Activated CD4-positive, alpha-beta T cell treated with anti-CD3 and anti-CD28 coated beads, Interleukin-2, amount 50 U/mL, for 48 hours (primary cell): ENCODE data around the gene KLHL35.
A peak's percentile ranks its signal among the peaks of the same experiment; 100 is the strongest.
"Not testable (repeated sequence)": the region's sequence is repeated elsewhere in the genome, so short reads cannot be mapped to it uniquely, and the experiment has no call there.

Experiments used
- DNase-seq, 2 experiments: peaks; one replicate each; pipeline ENCODE4 v3.0.0-alpha.2; 2020

Gene KLHL35

GRCh38 chr11:75422248-75423231 lies 10.5 kb downstream of the KLHL35 start:
- no peak for DNase-seq

- DNase-seq, result no peak
Observed at GRCh38 chr11:75421902-75422247, 11.1 kb downstream of the KLHL35 start.

DNA sequence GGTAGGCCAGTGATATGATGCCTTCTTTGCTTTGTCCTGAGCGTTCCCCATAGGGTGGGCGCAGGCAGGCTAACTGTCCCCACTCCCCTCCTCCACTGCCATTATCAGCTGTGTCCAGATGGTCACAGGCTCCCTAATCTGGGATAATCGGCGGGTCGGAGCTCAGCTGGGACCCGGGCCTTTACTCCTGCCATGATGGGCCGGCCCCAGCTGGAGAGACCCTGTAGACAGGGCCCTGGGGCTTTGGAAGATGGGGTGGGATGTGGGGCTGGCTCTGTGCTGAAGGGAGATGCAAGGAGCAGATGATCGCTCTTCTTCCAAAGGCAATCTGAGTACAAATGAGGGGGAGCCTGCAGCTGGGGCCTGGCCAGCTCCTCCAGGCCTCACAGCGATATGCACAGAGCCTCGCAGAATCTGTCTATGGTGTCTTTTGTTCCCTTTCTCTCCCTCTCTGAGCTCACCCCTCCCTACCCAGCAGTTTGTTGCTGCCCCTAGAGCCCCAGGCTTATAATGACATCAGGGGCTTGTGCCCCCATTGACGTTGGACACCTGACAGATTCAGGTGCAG lies 11.9 kb downstream of the KLHL35 start:
- DNase-seq, result no peak

DNA sequence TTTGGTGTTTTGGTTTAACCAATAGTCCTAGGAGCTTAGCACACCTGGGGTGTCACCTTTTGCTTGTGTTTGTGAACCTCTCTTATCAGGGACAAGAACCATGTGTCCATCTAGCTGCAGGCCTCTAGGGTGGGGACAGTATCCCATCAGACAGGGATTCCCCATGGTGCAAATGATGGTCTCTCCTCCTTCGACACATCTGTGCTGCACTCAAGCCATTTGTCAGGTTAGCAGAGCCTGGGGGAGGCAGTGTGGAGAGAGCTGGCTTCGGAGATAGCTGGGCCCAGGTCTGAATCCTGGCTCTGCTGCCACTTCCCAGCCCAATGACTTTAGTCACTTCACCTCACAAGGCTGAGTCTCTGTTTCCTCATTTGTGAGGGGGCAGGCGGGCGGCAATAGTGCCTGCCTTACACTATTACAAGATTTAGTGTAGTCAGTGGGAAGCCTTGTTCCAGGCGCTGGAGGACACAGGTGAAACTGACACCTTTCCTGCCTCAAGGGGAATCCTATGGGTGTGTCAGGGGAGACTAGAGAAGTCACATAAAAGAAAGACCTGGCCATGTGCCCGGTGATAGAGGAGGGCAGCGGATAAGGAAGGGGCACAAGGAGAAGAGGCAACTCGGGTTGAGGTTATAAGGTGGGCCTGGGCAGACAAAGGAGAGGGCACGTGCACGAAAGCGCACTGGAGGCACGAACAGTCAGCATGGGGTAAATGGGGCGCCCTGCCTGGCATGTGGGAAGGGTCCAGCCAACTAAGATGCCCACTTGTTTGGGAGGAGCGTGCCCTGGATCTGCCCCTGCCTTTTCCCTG lies 12.6 kb downstream of the KLHL35 start:
- no peak for DNase-seq

DNA sequence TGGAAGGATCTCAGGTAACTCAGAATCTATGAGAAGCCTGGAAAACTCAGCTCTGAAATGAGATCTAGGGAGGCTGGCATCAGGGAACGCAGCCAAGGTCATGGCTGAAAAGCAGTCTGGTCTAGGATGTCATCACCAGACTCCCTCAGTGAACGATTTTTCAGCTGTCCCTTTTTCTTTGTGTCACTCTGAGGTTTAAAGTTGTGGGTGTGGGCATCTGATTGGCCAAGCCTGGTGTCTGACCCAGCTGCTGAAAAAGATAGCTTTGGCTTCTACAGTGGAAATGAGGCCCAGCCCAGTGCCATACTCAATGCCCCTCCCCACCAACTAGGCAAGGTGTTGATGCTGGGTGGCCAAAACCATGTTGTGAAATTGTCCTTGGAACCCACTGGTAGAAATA lies 19.1 kb downstream of the KLHL35 start:
- DNase-seq, result no peak

GRCh38 chr11:75413146-75413545 lies 19.9 kb downstream of the KLHL35 start:
- DNase-seq, result not testable (repeated sequence)

- DNase-seq, result not testable (repeated sequence)
Observed at GRCh38 chr11:75409971-75410370, 23.0 kb downstream of the KLHL35 start.

GRCh38 chr11:75408957-75409219 lies 24.1 kb downstream of the KLHL35 start:
- no peak for DNase-seq

DNA sequence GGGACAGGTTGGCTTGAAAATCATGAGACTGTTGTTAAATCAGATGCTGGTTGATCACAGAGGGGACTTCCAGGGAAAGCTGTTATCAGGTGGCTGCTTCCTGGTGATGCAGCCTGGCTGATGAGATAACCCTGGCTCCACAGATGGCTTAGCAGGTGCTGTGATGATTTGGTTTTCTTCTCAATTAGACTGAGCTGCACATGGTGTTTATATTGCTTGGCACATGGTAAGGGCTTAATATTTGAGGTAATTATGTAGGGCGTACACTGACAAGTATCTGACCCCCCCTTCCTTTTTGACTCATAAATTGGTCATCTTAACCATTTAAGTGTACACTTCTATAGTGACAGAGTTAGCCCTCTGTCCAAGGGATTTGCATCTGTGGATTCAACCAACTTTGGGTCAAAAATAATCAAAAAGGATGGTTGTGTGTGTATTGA lies 26.6 kb downstream of the KLHL35 start:
- no peak for DNase-seq

DNA sequence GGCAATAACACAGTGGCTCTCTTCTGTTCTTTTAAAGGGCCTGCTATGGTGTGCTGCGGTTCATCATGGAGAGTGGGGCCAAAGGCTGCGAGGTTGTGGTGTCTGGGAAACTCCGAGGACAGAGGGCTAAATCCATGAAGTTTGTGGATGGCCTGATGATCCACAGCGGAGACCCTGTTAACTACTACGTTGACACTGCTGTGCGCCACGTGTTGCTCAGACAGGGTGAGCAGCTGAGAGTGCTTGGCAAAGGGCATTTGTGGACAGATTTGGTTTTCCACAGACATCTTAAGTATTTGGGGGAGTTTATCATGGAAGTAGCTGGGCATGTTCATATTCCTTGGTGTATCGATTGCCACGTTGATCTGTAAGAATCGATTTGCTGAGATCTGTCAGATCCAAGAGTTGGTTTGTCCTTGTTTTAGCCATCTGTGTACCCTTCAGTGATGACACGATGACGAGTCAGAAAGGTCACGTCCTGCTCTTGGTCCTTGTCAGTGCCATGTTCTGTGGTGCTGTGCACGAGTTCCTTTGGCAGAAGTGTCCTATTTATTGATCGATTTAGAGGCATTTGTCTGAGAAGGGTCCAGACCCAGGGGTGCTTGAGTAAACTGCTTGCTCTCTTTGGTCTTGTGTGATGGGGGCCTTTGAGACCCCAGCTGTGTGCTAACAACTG lies 28.9 kb downstream of the KLHL35 start:
- DNase-seq, result peak in 1 of 2 experiments; percentile 29

DNA sequence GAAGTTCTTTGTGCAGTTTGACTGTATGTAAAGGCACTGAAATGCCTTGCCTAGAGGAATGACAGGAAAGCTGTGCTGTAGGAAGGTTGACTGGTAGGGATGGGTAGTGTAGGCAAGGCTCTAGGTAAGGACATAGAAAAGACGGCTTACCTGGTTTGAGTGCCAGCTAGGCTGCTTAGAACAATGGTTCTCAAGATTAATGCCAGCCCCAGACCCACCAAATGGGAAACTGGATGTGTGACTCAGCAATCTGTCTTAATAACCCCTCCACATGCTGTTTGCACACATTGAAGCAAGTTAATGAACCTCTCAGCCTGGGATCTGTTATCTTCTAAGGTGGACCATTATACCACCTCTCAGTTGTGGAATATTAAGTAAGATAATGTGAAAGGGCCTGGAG lies 30.0 kb downstream of the KLHL35 start:
- DNase-seq, result no peak

GRCh38 chr11:75402002-75402773 lies 30.8 kb downstream of the KLHL35 start:
- no peak for DNase-seq

DNA sequence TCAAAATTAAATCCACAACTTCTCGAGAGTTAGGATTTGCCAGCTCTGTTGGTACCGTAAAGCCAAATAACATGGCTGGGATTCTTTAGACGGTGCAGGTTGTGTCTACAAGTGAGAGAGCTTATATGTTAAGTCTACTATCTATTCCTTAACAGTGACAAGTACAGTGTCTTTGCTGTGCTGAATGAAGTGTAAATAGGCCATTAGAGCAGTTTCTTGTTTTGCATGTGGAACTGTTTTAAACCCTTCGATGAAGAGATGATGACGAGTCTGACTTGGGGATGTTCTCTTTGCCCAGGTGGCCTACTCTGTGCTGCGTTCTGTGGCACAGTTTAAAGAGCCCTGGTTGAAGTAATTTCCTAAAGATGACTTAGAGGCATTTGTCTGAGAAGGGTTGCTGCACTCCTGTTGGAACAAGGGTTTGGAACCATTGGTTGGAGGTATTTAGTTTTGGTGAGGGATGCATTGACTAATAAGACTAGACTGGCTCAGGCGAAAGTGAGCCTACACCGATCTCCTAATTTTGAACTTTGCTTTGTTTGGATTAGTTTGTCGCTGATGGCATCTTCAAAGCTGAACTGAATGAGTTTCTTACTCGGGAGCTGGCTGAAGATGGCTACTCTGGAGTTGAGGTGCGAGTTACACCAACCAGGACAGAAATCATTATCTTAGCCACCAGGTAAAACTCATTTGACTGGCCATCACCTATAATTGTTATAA lies 32.7 kb downstream of the KLHL35 start:
- DNase-seq, result no peak

- peak; percentile 87 to 90 for DNase-seq
Observed at GRCh38 chr11:75399344-75400145, 33.5 kb downstream of the KLHL35 start, which contains the start of gene RPS3. Gene RPS3 (plus strand): TSS chr11:75399518. CDS start chr11:75399548, 30 bp downstream.

DNA sequence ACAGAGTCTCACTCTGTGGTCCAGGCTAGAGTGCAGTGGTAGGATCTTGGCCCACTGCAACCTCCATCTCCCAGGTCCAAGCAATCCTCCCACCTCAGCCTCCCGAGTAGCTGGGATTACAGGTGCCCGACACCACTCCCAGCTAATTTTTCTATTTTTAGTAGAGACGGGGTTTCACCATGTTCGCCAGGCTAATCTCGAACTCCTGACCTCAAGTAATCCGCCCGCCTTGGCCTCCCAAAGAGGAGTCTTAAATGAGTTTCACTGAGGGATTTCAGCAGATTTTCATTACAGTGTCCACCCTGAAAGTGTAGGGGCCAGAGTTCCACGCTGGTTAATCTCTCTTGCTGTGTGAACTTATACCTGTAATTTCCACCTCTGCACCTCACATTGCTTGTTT lies 34.1 kb downstream of the KLHL35 start:
- no peak for DNase-seq

- no peak for DNase-seq
Observed at GRCh38 chr11:75394085-75394840, 38.7 kb downstream of the KLHL35 start.

DNA sequence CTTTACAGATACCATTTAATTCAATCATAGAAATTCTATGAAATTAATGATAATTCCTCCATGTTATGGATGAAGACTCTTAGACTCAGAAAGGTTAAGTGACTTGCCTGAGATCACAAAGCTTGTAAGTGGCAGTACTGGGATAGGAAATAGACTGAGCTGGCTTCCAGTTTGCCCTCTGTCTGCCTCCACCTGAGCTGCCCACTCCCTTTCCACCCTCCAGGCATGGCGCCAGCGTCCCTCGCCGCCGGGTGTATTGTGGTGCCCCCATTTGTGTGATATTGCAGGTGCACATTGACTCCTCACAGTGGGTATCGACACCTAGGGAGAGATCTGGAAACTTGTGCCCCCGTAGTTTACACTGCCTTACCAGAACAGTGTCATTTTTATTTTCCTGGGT lies 43.1 kb downstream of the KLHL35 start:
- DNase-seq, result no peak

- no peak for DNase-seq
Observed at GRCh38 chr11:75389276-75389605, 43.8 kb downstream of the KLHL35 start.

- DNase-seq, result peak; percentile 73 to 76
Observed at GRCh38 chr11:75388386-75389275, 44.4 kb downstream of the KLHL35 start.
